D721Med (cell line): ENCODE measurements around the gene NXN.

ENCODE experiments used
- DNase-seq: peaks from one replicate; pipeline ENCODE4 v3.0.0; 2011; ENCODE audit warnings: low spot score; ENCODE audit not compliant: insufficient read length
- FAIRE-seq: peaks from 2 replicates; lab custom pipeline; 2011; peaks lifted over from hg19 to GRCh38; lab: Jason Lieb, UNC
- CTCF ChIP-seq: IDR thresholded peaks from 2 replicates; pipeline ENCODE4 v1.5.1; 2012; ENCODE audit warnings: mild to moderate bottlenecking, control low read depth; ENCODE audit not compliant: insufficient read depth; ENCODE audit errors: missing control alignments

NXN gene

DNA sequence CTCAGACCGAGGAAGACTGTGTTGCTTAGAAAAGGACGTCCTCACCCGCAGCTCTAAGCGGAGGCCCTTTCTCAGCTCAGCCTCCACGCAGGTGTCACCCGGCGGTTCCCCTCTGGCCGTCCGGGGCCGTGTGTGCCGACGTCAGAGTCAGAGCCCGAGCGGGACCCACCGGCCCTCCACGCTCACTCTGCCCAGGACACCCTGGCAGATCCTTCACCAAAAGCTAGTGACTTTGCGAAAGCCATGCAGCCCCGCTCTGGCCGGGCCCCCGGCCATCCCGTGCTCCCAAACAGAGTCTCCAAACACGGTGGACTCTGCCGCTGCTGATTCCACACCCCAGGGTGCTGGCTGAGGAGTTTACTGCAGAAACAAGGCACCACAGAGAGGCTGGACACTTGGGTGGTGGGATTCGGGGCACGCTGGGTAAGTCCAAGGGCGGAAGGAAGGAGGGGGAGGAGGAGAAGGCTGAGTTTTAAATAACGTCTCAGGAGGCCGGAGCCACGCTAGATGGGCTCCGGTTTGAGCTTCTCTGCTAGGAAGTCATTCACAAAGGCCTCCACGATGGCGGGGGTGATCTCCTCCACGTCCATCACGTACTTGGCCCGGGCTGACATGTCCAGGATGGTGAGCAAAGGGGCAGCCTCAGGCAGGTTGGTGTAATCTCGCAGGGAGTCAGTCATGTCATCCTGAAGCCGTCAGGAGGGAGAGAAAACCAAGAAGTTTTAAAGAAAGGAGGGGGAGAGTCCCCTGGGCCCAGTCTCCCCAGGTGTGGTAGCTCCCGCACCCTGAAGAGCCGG, 178.9 kb downstream of the NXN start:
- TF ChIP-seq CTCF, result no peak
- FAIRE-seq, result no peak
- no peak for DNase-seq

DNA sequence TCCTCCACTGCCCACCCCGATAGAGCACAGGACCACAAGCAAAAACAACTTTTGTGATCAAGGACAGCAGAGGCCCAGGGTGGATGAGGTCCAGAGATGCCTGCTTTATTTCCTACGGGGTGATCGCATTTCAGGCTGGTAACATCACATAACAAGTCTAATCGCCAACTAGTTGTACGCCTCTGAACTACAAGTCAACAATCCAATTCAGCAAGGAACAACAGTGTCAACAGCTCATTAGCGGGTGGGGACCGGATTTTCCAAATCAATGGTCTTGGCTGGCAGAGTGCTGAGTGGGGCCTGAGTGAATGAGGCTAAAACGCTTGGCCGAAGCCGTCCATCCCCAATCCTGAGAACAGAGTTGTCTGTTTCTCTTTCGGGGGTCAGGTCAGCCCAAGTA, 180.3 kb downstream of the NXN start:
- FAIRE-seq (no peak), DNase-seq (no peak)
- TF ChIP-seq CTCF, result no peak

DNA sequence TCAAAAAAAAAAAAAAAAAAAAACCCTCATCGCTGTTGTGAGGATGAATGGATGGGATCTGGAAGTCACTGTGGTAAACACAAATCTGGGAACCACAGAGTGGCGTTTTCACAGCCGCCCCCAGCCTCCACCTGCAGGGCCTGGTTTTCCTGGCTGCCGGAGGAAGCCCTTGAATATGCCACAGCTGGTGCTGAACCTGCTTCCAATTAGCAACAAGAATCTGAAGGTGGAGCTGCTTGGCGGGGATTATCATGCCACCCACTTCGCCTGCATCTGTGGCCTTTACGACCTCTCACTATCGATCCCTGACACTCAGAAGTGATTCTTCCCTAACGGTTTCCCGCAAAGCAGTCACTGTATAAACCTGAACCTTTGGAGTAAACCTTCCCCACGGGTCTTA, 181.3 kb downstream of the NXN start:
- TF ChIP-seq CTCF, result no peak
- DNase-seq (no peak), FAIRE-seq (no peak)

- TF ChIP-seq CTCF, result no peak
- DNase-seq, result no peak
- no peak for FAIRE-seq
Measured at GRCh38 chr17:797236-797840, 182.2 kb downstream of the NXN start.

GRCh38 chr17:796609-797008, 183.0 kb downstream of the NXN start:
- DNase-seq, result no peak
- TF ChIP-seq CTCF, result no peak
- no peak for FAIRE-seq

GRCh38 chr17:795721-796120, 183.9 kb downstream of the NXN start:
- no peak for TF ChIP-seq CTCF
- no peak for FAIRE-seq
- no peak for DNase-seq

GRCh38 chr17:795276-795675, 184.3 kb downstream of the NXN start:
- no peak for TF ChIP-seq CTCF
- FAIRE-seq (no peak), DNase-seq (no peak)
